ENCODE measurements around the gene CELSR3.

The CELSR3 gene

DNA sequence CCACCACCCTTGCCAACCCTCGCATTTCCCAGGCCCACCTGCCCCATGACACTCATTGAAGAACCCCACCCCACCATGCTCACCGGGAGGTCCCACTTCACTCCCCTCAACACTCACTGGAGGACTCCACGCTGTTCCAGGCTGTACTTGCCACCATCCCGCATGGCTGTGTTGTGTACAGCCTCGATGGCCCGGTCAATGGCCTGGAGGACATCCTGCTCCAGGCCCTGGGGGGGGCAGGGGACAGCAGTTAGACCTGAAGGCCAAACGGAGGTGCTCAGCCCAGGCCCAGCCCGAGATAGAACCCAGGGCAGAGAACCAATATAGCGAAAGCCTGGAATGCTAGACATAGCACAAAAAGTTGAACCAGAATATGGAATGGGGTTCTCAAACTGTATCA lies 20.1 kb upstream of the CELSR3 start:
- DNase-seq (ENCODE audit: low read depth), result no peak
- no peak overlapping the region for H3K4me3 ChIP-seq (ENCODE audit: low read depth, low read length)
- TF ChIP-seq MYC (IDR thresholded peaks at IDR 0.05; ENCODE audit: low read depth, low read length) (no peak), MAX (IDR thresholded peaks at IDR 0.05; ENCODE audit: low read depth, low read length) (no peak), POLR2A (IDR thresholded peaks at IDR 0.05; ENCODE audit: extremely low read depth, insufficient read length) (no peak)
- TF ChIP-seq, protein P1, sequence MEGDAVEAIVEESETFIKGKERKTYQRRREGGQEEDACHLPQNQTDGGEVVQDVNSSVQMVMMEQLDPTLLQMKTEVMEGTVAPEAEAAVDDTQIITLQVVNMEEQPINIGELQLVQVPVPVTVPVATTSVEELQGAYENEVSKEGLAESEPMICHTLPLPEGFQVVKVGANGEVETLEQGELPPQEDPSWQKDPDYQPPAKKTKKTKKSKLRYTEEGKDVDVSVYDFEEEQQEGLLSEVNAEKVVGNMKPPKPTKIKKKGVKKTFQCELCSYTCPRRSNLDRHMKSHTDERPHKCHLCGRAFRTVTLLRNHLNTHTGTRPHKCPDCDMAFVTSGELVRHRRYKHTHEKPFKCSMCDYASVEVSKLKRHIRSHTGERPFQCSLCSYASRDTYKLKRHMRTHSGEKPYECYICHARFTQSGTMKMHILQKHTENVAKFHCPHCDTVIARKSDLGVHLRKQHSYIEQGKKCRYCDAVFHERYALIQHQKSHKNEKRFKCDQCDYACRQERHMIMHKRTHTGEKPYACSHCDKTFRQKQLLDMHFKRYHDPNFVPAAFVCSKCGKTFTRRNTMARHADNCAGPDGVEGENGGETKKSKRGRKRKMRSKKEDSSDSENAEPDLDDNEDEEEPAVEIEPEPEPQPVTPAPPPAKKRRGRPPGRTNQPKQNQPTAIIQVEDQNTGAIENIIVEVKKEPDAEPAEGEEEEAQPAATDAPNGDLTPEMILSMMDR (IDR thresholded peaks at IDR 0.05; ENCODE audit: low read depth, low read length), result no peak

GRCh38 chr3:48681974-48682610 lies 19.4 kb upstream of the CELSR3 start:
- no peak overlapping the region for H3K4me3 ChIP-seq (ENCODE audit: low read depth, low read length)
- TF ChIP-seq, protein P1 (IDR thresholded peaks at IDR 0.05; ENCODE audit: low read depth, low read length), result no peak
- no peak for TF ChIP-seq MAX (IDR thresholded peaks at IDR 0.05; ENCODE audit: low read depth, low read length)
- TF ChIP-seq POLR2A (IDR thresholded peaks at IDR 0.05; ENCODE audit: extremely low read depth, insufficient read length), result no peak
- TF ChIP-seq MYC (IDR thresholded peaks at IDR 0.05; ENCODE audit: low read depth, low read length), result no peak
- no peak for DNase-seq (ENCODE audit: low read depth)

- DNase-seq (ENCODE audit: low read depth), result no peak
- no peak overlapping the region for H3K4me3 ChIP-seq (ENCODE audit: low read depth, low read length)
- TF ChIP-seq MAX (IDR thresholded peaks at IDR 0.05; ENCODE audit: low read depth, low read length) (no peak), MYC (IDR thresholded peaks at IDR 0.05; ENCODE audit: low read depth, low read length) (no peak), POLR2A (IDR thresholded peaks at IDR 0.05; ENCODE audit: extremely low read depth, insufficient read length) (no peak)
- TF ChIP-seq, protein P1 (IDR thresholded peaks at IDR 0.05; ENCODE audit: low read depth, low read length), result no peak
Measured at GRCh38 chr3:48681541-48681880, 18.8 kb upstream of the CELSR3 start.

DNA sequence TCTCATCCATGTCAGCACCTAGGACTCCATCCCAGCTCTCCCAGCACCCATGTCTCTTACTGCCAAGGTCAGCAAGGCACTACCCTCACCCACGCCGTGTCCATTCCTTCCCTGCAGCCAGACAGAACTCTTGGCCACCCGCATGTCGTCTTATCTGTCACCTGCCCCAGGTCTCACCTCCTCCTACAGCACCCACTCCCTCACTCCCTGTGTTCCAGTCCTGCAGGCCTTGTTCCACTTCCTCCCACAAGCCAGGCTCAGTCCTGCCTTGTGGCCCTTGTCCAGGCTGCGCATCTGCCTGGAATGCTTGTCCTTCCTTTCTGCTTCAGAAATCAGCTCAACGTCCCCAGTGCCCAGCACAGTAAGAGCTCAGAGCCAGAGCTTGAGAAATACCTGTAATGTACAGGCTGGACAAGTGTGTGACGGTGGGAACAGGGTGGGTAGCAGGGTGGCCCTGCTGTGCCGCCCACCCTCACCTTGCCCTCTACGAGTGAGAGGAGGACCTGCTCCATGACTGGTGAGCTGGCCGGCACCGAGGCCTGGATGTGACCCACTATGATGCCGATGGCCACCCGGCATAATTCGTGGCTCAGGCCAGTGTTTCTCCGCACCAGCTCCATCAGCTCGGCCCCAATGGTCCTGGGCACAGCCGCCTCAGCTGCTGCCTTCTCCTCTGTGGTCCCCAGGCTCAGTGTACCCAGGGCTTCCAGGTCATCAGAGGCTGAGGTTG lies 18.3 kb upstream of the CELSR3 start:
- TF ChIP-seq POLR2A (IDR thresholded peaks at IDR 0.05; ENCODE audit: extremely low read depth, insufficient read length) (no peak), MAX (IDR thresholded peaks at IDR 0.05; ENCODE audit: low read depth, low read length) (no peak), MYC (IDR thresholded peaks at IDR 0.05; ENCODE audit: low read depth, low read length) (no peak)
- TF ChIP-seq, protein P1 (IDR thresholded peaks at IDR 0.05; ENCODE audit: low read depth, low read length), result no peak
- DNase-seq (ENCODE audit: low read depth), result no peak
- no peak overlapping the region for H3K4me3 ChIP-seq (ENCODE audit: low read depth, low read length)

DNA sequence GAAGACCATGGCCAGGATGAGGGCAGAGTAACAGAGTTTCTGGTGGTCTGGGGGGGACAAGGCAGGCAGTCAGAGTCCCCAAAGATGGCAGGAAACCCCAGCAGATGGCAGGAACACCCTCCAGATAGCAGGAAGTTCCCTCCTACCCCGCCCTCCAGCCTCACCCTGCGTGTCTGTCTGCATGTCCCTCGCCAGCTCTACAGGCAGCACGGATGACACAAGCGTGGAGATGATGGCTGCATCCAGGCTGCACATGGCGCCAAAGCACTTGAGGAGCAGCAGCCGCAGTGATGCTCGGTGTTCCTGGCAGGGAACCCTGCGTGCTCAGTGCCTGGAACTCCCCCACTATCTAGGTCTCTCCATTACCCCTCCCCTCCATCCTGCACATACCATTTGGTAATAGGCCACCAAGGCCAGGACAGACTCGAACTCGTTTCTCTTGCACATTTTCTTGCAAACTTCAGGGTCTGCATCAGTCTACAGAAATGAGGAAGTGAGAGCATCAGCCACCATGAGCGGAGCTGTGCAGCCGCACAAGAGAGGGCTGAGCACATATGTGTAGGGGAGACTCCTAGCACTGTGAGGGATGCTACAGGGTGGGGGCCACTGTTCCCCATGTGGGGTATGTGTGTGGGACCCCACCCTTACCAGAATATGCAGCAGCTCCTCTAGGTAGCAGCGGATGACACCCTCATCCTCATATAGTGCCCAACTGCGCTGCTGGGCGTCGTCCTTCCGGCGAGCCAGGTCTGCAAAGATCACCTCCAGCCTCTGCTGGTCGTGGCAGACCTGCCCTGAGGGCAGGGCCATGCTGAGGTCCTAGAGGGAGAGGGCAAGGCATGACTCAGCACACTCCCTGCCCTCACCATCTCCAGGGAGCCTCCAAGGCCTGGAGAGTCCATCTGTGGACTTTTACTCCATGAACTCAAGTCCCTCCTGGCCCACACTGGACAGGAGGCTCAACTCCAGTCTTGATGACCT lies 17.0 kb upstream of the CELSR3 start:
- H3K4me3 ChIP-seq (ENCODE audit: low read depth, low read length), result no peak overlapping the region
- no peak for DNase-seq (ENCODE audit: low read depth)
- TF ChIP-seq POLR2A (IDR thresholded peaks at IDR 0.05; ENCODE audit: extremely low read depth, insufficient read length) (no peak), MYC (IDR thresholded peaks at IDR 0.05; ENCODE audit: low read depth, low read length) (no peak), MAX (IDR thresholded peaks at IDR 0.05; ENCODE audit: low read depth, low read length) (no peak)
- TF ChIP-seq, protein P1 (IDR thresholded peaks at IDR 0.05; ENCODE audit: low read depth, low read length), result no peak

Measured in NB4 (cell line).